GM18519 (cell line): ENCODE data around the gene NUP37.
"Not testable (repeated sequence)": the region's sequence is repeated elsewhere in the genome, so short reads cannot be mapped to it uniquely, and the experiment has no call there.

Source experiments
- ATAC-seq: cut with Tn5 transposase; IDR thresholded peaks from one replicate; pipeline ENCODE4 v1.9.1; 2021; ENCODE audit warnings: mild to moderate bottlenecking, moderate library complexity; ENCODE audit not compliant: unreplicated experiment, low FRiP score

The NUP37 gene

DNA sequence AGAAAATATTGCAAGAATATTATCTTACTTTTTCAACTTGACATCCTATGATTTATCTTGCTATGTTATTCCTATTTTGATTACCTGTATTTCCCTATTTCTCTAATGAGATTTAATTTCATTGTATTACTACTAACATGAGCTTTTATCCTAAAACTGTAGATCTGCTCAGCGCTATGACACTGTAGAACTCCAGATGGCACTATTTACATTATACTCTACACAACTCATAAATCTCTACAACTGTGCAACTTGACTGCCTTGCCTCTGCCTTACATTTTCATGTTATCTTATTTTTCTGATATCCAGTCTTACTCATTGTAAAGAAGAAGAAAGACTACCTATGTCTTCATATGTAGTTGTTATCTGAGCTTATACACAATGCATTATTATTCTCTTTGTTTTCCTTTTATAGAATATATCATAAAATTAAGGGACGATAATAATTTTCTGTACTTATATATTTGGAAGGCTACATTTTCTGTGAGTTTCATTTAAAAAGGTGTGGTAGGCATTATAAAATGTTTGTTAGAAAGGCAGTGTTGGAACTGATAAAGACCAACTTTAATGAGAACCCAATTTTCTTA lies 24.1 kb downstream of the NUP37 start:
- peak; percentile 53 for ATAC-seq

DNA sequence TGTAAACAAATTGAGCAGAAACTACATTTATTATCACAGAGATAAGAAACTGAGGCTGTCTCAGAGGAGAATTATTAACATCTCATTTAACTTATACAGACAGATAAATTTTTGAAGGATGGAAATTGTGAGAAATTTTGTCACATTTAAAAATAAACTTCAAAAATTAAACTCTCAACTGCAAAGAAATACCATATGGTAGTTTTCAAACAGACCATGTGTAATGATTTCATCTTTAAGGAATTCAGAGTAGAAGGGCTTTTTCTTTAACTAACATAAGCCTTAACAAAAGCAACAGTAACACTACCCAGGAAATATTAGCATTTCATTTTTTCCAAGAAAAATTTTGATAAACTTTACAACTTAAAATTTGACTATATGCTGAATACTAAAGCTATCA lies 26.6 kb downstream of the NUP37 start:
- ATAC-seq, result no peak

DNA sequence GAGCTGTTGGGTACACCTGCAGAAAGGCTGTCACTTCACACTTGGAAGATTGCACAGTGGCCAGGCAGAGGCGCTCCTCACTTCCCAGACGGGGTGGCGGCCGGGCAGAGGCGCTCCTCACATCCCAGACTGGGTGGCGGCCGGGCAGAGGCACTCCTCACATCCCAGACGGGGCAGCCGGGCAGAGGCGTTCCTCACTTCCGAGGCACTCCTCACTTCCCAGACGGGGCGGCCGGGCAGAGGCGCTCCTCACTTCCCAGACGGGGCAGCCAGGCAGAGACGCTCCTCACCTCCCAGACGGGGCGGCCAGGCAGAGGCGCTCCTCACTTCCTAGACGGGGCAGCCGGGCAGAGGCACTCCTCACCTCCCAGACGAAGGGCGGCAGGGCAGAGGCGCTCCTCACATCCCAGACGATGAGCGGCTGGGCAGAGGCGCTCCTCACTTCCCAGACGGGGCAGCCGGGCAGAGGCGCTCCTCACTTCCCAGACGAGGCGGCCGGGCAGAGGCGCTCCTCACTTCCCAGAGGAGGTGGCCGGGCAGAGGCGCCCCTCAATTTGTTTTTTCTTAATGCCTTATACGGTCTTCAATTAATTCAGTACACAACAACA lies 30.6 kb downstream of the NUP37 start:
- not testable (repeated sequence) for ATAC-seq

DNA sequence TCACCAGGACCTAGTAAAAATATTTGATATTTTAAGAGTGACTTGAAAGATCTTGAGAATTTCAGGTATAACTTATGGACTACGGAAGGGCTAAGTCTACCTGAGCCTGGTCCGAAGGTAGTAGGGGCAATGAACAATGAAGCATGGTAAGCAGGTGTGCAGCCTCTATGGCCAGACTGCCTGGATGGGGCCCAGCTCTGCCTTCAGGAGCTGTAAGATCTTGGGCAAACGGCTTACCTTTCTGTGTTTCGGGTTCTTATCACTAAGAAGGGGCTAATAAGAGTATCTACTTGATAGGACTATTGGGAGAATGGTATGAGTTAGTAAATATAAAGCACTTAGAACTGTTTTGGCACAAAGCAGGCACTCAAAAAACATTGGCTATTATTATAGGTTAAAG lies 39.1 kb downstream of the NUP37 start:
- ATAC-seq, result no peak

DNA sequence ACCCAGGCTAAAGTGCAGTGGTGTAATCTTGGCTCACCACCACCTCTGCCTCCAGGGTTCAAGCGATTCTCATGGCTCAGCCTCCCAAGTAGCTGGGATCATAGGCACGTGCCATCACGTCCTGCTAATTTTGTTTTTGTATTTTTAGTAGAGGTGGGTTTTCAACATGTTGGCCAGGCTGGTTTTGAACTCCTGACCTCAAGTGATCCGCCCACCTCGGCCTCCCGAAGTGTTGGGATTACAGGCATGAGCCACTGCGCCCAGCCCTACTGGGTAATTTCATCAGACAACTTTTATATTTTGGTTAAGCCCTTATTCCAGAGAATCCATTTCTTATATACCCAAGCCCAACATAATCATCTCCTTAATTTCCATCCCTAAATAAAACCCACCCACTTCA lies 47.8 kb downstream of the NUP37 start:
- not testable (repeated sequence) for ATAC-seq

DNA sequence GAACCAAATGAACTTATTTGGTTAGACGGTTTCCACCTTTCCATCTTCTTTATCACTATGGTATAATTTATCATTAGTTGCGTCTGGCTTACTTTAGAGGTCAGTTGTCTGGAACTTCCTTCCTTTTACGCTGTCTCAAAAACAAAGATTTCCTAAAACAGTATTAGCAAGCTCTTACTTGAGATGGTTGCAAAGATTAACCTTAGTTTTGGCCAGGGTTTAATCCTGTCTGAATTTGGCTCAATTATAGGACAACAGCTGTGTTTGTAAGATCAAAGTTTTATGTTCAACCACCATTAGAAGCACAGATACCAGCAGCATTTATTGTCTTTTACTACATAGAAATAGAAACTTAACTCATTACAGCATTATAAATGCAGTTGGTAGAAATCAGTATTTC lies 50.2 kb downstream of the NUP37 start:
- ATAC-seq, result no peak

DNA sequence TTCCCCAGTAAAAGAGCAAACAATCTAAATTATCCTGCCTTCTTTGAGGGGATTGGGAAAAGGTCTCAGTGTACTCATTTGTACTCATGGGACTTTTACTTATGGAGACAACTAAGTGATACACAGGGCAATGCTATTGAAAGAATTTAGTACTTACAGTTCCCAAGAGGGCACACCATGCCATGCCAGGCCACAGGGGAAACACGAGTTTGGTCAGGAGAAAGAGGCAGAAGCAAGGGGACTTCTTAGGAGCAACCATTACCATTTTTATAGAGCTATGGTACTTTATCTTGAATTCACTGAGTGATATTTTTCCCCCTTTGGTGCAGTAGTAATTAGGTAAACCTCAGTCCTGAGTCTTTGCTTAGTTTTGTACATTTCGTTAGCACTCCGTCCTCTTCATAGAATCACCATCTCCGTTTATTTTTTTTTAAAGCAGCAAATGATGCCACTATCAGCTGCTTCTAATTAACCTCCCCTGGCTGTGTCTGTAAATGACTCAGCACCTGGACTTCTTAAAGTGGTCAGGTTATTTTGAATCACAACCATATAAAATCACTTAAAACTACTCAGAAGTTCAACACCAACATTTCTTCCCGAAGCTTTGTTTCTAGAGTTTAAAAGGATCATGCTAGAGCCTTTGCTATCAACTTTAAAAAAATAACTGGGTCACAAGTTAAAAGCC lies 52.2 kb downstream of the NUP37 start:
- no peak for ATAC-seq

DNA sequence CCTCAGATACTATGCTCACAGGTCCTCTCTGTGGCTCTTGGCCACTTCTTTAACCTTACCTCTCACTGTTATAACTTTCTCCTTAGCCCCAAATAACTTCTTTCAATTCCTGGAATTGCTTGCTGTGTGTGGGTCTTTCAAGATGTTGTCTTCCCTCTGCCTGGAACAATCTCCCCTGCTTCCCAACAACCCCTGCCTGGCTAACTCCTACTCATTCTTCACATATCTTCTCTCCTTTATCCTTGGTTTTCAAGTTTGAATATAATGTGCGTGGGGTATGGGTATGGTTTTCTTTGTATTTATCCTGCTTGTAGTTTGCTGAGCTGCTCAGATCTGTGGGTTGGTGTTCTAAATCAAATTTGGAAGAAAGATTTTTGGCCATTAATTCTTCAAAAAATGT lies 55.4 kb downstream of the NUP37 start:
- no peak for ATAC-seq

DNA sequence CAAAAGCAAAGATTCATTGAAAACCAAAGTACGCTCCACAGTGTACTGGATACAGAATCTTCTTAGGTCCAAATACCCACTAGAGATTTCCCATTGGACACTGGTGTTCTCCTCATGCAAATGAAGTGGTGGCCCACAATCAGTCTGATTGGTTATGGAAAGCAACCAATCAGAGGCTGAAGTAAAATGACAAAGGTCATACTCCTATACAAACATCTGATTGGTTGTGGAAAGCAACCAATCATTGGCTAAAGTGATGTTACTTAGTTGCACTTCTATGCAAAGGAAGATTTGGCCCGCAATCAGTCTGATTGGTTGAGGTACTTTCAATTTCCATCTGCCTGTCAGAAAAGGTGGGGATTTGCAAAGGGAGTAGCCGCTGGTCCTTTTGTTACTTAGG lies 56.8 kb downstream of the NUP37 start:
- no peak for ATAC-seq

DNA sequence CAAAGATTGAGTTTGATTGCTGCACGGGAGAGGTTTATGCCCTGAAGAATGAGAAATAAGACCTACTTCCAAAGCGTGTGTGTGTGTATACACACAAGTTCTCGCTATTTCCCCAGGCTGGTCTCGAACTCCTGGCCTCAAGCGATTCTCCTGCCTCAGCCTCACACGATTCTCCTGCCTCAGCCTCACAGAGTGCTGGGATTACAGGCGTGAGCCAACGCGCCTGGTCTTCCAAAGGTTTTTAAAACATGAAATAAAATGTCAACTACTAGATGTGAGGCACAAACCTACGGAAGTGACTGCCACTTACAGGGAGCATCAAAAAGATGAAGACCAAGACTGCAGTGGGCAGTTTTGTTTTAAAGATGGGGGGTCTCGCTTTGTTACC lies 57.5 kb downstream of the NUP37 start:
- ATAC-seq, result no peak

DNA sequence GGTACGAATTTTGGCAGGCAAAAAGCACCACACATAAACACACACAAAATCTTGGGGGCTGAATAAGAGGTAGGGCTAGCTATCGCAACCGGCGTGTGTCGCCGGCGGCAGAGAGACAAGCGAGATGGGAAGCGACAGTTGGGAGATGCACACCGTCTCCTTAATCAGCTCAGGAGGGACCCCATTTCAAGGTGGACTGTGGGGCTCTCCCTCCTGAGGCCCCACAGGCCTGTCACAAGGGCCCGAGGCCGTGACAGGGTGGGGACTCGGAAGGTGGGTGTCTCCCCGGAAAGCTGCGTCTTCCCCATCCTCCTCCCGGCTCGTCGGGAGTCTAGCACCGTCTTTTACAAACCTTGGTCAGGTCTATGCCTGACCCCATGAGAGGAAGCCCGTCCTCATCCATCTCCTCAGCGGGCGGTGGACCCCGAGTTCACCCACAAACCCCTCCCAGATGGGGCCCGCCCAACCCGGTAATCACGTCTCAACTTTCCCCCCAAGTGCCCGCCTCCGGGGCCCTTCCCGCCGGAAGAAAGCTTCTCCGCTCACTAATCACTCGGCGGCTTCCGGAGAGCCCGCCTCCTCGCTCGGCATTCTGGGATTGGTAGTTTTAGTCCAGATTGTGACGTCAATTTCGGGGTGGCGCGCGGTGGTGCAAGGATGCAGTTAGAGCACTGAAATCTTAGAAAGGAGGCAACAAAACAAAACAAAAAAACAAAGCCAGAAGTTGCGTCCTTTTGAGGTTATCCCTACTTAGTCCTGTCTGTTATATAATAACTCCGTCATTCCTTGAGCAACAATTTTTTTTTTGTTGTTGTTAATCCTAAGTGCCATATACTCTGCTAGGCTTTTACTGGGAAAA lies 58.1 kb downstream of the NUP37 start, which contains the start of gene WASHC3:
TSS of gene WASHC3 (minus strand) at position 432 of the 859 bp plus-strand sequence. CDS start at position 403, 29 bp downstream.
- peak; percentile 80 for ATAC-seq

DNA sequence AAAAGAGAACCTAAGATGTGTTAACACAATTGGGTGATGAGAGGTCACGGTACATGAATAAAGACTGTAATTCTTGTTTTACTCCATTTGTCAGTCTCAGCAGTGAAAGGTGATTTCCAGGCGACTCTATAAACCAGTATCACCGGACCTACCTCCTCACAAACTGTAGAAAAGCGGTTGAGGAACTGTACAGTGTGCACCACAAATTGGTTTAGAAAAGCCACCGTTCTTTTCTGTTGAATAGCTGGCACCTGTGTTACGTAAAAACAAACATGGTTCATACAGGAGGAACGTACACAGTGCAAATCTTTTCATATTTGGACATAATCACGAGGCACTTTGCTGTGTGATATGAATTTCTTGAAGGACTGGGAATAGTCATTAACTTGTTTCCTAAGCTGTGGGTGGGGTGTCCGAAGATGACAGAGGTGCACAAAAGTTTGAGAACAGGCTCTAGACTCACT lies 58.8 kb downstream of the NUP37 start:
- ATAC-seq, result peak; percentile 29

DNA sequence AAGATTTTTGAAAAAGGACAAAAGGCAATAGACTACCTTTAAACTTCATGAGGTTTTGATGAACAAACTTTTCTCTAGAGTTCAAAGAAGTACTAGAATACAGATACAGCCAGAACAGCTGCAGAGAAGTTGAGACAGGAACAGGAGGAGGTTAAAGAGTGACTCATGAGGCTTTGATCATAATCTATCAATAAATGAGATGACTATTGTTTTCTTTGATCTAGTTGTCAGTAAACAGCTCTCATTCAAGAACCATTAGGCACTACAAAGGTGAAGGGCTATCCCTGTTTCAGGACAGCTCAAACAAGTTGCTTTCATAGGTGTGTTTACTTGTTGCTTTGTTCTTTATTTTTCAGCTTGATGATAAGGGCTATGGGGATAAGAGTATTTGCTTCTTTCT lies 60.6 kb downstream of the NUP37 start:
- no peak for ATAC-seq

DNA sequence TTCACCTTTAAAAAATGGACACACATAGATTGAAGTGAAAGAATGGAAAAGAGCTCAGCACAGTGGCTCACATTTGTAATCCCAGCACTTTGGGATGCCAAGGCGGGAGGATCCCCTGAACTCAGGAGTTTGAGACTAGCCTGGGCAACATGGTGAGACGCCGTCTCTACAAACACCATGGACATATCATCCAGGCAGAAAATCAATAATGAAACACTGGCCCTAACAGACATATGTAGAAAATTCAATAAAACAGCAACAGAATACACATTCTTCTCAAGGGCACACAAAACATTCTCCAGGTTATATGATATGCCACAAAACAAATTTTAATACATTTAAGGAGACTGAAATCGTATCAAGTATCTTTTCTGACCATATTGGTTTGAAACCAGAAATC lies 65.6 kb downstream of the NUP37 start:
- ATAC-seq, result no peak

DNA sequence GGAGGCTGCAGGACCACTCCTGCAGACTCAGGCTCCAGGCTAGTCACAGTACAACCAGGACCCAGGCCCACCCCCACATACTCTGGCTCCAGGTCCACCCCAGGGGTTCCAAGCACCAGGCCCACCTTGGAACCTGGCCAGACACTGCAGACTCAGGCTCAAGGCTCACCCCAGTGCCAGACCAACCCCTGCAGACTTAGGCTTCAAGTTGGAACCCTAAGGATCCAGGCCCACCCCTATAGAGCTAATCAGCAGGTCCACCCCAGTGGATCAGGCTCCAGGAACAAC lies 66.9 kb downstream of the NUP37 start:
- no peak for ATAC-seq

DNA sequence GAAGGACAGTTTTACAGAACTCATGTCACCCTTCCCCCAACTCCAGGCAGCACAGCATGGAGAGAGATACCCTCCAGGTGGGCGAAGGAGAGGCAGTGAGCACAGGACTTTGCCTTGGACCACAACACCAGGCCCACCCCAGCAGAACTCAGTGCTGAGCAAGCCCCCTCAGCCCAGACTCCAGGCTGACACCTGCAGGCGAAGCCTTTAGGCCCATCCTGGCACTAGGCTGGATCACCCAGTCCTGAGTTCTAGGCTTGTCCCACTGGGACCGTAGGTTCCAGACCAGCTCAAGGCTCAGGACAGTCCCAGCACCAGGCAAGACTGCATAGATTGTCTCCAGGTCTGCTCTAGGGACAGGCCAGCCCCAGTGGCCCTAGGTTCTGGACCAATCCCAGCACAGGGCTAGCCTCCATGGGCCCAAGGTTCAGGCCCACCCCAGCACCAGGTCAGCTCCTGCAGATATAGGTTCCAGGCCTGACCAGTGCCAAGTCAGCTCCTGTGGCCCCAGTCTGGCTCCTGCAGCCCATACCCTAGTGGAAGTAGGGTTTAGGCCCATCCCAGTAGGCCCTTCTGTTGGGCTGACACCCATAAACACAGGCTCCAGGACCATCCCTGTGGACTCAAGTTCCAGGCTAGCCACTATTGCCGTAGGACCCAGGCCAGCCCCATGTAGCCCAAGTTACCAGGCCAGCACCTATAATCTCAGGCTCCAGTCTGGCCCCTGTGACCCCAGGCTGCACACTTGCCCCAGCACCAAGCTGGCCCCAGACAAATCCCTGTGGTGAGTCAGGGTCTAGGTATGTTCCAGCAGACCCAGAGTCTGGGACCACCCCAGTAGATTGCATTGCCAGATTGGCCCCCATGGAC lies 67.5 kb downstream of the NUP37 start:
- no peak for ATAC-seq

DNA sequence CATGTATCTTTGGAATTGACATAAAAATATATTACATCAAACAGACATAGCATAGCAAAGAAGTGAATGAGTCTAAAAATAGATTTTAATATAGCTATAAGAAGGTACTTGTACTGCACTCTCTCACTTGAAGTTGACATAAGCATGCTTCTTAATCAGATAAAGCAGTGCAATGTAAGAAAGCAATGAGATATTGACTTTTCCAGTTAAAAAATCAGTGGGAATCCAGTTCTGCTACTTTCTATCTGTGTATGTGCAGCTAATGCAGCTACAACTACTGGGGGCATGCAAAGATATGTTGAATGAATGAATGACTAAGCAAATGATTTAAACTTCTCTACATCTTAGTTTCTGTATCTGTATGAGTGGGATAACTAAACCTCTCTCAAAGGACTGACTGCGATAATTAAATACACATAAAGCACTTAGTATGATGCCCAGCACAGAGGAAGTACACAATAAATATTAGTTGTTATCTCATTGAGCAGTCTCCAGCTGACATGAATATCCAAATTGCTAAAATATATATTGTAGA lies 68.4 kb downstream of the NUP37 start:
- peak; percentile 43 for ATAC-seq

DNA sequence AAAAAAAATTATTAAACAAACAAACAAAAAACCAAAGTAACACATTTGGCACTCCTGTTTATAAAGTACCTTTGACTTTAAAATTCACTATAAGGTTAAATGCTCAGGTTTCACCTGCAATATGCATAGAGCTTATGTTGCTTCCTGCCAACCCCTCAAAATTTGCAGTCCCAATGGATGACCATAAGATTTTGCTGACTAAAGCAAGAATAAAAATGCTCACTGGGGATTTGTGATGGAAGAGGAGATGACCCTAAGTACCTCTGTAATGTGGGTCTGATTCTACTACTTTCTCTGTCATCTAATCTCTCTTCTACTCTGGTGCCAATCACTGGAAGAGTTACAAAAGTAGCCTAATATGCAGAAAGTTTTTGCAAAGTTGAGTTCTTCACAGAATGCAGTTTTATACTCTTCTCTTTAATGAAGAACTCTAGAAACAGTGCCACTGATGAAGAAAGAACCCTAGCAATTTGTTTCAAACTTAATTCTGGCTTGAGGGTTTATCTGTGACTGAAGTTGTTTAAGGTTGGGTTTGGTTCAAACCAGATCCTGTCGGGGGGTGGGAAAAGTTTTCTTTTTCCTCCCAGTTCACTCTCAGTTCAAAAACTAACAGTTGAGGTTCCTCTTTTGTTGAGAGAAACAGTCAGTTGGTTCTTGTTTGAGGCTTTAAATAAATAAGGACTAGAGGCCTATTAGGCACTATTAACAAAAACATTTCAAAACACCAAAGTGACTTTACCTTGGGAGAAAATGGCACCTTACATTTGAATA lies 69.1 kb downstream of the NUP37 start:
- ATAC-seq, result no peak

DNA sequence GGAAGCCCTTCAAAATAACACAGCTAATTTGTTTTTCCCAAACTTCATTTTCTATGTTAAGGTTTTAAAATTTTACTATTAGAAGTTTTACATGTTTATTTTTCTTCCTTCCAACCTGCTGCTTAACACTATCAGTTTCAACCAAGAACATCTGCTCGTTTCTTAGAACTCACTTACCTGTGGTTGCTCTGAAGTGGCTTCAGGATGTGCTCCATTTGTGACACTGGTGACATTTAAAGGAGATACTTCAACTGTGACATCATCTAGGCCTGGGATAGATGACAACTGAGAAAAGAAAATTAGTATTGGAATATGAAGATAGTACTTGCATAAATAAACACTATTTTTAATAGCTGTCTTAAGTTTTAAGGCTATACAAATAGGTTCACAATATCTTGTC lies 76.0 kb downstream of the NUP37 start:
- ATAC-seq, result peak; percentile 64
